ENCODE measurements around the gene NUBP1.

Gene NUBP1

DNA sequence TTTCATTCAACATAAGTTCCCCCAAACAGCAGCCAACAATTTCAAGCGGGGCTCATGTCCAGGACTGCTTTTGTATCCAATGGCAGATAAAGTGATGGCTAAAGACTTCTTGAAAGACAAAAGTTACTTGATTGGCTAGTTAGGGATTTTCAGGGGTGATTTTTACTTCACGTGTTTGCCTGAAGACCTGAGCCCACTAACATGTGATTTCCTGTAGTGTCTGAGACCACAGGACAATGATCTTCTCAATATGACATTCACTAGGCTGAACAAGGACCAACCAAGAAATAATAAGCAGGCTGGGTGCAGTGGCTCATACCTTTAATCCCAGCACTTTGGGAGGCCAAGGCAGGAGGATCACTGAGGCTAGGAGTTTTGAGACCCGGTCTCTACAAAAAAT is 64.6 kb downstream of the NUBP1 start:
- no peak overlapping the region for H3K27ac ChIP-seq
- TF ChIP-seq CTCF (conservative IDR thresholded peaks at IDR 0.05; ENCODE audit: low read depth), result no peak
- CTCF ChIA-PET, result no interaction called here
- POLR2A ChIA-PET (ENCODE audit: low non-redundant PET), result no interaction called here
- DNase-seq (ENCODE audit: low spot score), result no peak

DNA sequence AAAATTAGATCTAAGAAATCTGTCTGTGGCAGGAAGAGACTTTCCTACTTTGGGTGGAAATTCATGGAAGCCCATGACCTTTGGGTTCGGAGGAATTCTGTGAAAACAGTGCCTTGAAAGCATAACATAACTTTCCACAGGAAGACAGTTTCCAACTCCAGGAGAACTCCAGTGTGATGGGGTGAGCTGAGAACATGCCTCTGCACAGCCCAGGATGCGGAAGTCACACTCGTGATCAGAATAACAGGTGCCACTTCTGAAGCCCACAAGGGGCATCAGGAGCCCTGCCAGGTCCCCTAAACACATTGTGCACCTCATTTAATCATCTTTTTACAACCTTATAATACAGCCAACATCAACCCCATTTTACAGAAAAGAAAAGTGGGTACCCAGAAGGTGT is 65.2 kb downstream of the NUBP1 start:
- no peak for TF ChIP-seq CTCF (conservative IDR thresholded peaks at IDR 0.05; ENCODE audit: low read depth)
- CTCF ChIA-PET, result no interaction called here
- no peak overlapping the region for H3K27ac ChIP-seq
- DNase-seq (ENCODE audit: low spot score), result no peak
- POLR2A ChIA-PET (ENCODE audit: low non-redundant PET), result no interaction called here

DNA sequence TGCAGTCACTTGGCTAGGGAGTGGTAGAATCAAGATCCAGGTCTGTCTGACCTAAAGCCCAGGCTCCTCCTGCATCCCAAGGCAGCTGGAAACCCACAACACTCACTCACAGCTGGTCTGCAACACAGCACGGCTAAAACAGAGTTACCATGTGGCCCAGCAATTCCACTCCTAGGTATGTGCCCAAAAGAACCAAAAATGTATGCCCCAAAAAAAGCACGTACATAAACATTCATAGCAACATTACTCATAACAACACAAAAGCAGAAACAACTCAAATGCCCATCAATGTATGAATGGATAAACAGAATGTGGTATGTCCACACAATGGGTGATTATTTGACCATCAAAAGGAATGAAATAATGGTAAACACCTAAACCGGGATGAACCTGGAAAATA is 66.1 kb downstream of the NUBP1 start:
- ChIA-PET POLR2A (ENCODE audit: low non-redundant PET) (no interaction called here), CTCF (interaction anchor here (0.7 kb wide), 1 partner anchor 13 kb away, joined by 7 read pairs; no protein-coding TSS in a partner anchor)
- DNase-seq (ENCODE audit: low spot score), result no peak
- H3K27ac ChIP-seq, result no peak overlapping the region
- TF ChIP-seq CTCF (conservative IDR thresholded peaks at IDR 0.05; ENCODE audit: low read depth), result no peak

GRCh38 chr16:10812312-10813098 is 68.9 kb downstream of the NUBP1 start:
- ChIA-PET POLR2A (ENCODE audit: low non-redundant PET) (no interaction called here), CTCF (no interaction called here)
- no peak overlapping the region for H3K27ac ChIP-seq
- DNase-seq (ENCODE audit: low spot score), result no peak
- TF ChIP-seq CTCF (conservative IDR thresholded peaks at IDR 0.05; ENCODE audit: low read depth), result no peak

DNA sequence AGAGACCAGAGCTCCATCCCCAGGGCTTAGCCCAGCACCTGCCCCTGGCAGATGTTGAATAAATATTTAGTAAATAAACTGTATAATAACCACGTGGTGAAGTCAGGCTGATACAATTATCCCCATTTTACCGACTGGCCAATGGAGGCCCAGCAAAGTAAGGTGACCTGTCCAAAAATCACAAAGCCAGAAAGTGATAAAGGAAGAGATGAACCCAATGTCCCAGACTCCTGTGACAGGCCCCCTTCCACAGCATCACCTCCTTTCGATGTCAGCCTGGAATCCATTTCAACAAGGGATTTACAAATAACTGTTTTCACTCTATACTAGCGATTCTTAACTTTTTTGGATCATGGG is 69.4 kb downstream of the NUBP1 start:
- CTCF ChIA-PET, result no interaction called here
- no peak for DNase-seq (ENCODE audit: low spot score)
- POLR2A ChIA-PET (ENCODE audit: low non-redundant PET), result no interaction called here
- H3K27ac ChIP-seq, result no peak overlapping the region
- TF ChIP-seq CTCF (conservative IDR thresholded peaks at IDR 0.05; ENCODE audit: low read depth), result no peak

- TF ChIP-seq CTCF (conservative IDR thresholded peaks at IDR 0.05; ENCODE audit: low read depth), result no peak
- H3K27ac ChIP-seq, result no peak overlapping the region
- ChIA-PET POLR2A (ENCODE audit: low non-redundant PET) (no interaction called here), CTCF (interaction anchor here (0.6 kb wide), 1 partner anchor 1639 kb away, joined by 3 read pairs; no protein-coding TSS in a partner anchor)
- no peak for DNase-seq (ENCODE audit: low spot score)
Observed at GRCh38 chr16:10817514-10817913, 73.9 kb downstream of the NUBP1 start.

All from RWPE1 (cell line).